Fibroblast of pulmonary artery (primary cell): Measurements from ENCODE around the gene SLC11A2.
"Not testable (repeated sequence)": the region's sequence is repeated elsewhere in the genome, so short reads cannot be mapped to it uniquely, and the experiment has no call there.

Experiments used
- DNase-seq: peaks from one replicate; pipeline ENCODE4 v3.0.0-alpha.2; 2010; ENCODE audit warnings: low read depth
- H3K4me3 ChIP-seq: replicated peaks from 2 replicates; pipeline ENCODE4 v1.5.1; 2011; ENCODE audit warnings: low read depth, mild to moderate bottlenecking, control low read depth, low read length, moderate library complexity
- CTCF ChIP-seq: IDR thresholded peaks from 2 replicates; pipeline ENCODE4 v1.5.1; 2011; ENCODE audit warnings: mild to moderate bottlenecking, control low read depth, low read length, inconsistent platforms; ENCODE audit errors: missing control alignments

The SLC11A2 gene

GRCh38 chr12:51019927-51020326 is 6.3 kb downstream of the SLC11A2 start:
- no peak for DNase-seq
- no peak for TF ChIP-seq CTCF

DNA sequence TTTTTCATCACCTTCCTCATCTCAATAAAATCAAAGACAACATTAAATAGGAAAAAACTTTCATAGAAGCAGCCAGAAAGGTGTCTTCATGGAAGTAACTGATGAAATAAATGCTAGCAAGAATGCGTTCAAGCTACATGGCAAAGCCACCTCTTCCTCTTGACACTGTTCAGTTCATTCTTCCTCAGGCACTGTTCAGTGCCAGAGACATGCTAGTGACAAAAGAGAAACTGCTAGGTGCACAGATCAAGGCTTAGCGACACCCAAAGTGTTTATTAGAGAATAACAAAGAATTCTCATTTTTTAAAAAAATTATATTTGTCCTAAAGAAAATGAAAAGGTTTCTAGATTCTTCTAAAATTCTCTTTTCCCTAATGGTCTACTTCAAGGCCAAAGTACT is 7.2 kb downstream of the SLC11A2 start:
- no peak overlapping the region for H3K4me3 ChIP-seq
- no peak for DNase-seq
- TF ChIP-seq CTCF: no peak

More at GRCh38 chr12:51019927-51020326, 6.3 kb downstream of the SLC11A2 start:
- no peak overlapping the region for H3K4me3 ChIP-seq

GRCh38 chr12:51017452-51017851 is 8.7 kb downstream of the SLC11A2 start:
- H3K4me3 ChIP-seq: no peak overlapping the region
- no peak for TF ChIP-seq CTCF
- no peak for DNase-seq

GRCh38 chr12:51014467-51014866 is 11.7 kb downstream of the SLC11A2 start:
- not testable (repeated sequence) for H3K4me3 ChIP-seq, DNase-seq

- TF ChIP-seq CTCF: no peak
- H3K4me3 ChIP-seq: no peak overlapping the region
- no peak for DNase-seq
These were observed 12.7 kb downstream of the SLC11A2 start for GRCh38 chr12:51013441-51013840.

DNA sequence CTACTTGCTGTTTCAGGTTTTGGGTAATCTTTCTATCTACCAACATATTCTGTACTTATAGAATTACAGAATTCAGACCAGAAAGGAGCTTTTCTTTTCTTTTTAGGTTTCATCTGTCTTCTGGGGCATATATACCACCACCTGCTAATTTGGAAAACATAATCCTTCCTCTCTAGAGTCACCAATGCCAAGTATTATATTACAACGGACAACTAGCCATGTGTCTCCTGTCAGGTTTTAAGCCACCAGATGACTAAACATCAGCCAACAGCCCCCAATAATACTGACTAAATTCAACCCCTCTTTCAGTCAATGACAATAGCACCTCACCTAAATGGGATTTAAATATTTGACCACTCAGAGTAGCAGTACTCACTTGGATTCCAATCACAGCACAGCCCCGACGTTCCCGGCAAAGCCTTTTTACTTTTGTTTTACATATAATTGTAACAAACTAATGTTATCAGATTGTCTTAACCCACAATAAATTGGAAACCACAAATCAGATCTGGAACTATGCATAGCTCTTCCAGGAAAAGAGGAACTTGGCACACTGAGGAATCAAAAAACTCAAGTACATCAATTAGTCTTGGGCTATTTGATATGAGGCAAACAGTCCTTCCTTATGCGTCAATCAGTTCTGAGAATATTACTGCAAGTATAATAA is 13.5 kb downstream of the SLC11A2 start:
- DNase-seq: no peak
- no peak for TF ChIP-seq CTCF
- H3K4me3 ChIP-seq: no peak overlapping the region

DNA sequence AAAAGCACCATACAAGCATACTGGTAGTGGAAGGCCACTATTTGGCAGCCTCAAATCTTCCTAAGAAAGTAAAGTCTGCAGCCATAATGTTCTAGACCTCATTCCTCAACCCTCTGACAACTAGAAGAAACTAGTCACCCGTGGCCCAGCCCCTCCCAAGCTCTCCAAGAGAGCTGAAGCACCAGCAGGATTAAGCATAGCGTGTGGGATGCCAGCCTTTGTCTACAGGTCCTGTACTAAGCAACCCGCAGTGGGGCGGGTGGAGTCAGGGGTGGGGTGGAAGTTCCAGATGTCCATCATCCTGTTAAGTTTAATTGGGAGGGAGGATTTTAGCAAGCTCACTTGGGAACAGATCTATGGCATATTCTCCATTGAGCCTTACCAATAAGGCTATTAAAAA is 14.2 kb downstream of the SLC11A2 start:
- DNase-seq: no peak
- TF ChIP-seq CTCF: no peak
- H3K4me3 ChIP-seq: no peak overlapping the region

- peak; percentile 22 for DNase-seq
These were observed 17.1 kb downstream of the SLC11A2 start for GRCh38 chr12:51009056-51009440.

More at GRCh38 chr12:51009056-51009440, 17.1 kb downstream of the SLC11A2 start:
- no peak for TF ChIP-seq CTCF
- no peak overlapping the region for H3K4me3 ChIP-seq
